Spleen (tissue), 11 donors: ENCODE data around the gene DTX4. TPM values are rescaled to one million over a fixed set of nuclear protein-coding genes. Genes with fewer than 3 reads are reported as not detected.

ENCODE experiments used
- DNase-seq: peaks from one replicate; pipeline ENCODE4 v3.0.0-alpha.2; 2020
- H3K27ac ChIP-seq, 8 donors: fragments of 200-600 bp; sonication (generic) in 7 of 8; 1 replicate in 4 of 8; 2 replicates in 4 of 8; pipeline versions ENCODE4 v1.5.0 to v1.8.0; 2016 to 2021; ENCODE audit warnings: inconsistent platforms in 4 of 8, mild to moderate bottlenecking in 4 of 8, moderate library complexity in 1 of 8
- H3K27me3 ChIP-seq, 7 donors: fragments of 200-600 bp; sonication (generic) in 6 of 7; replicated peaks in 1 of 7; 1 replicate in 4 of 7; 2 replicates in 3 of 7; pipeline versions ENCODE4 v1.5.0 to v1.8.0; 2016 to 2021; ENCODE audit warnings: inconsistent platforms in 3 of 7, mild to moderate bottlenecking in 1 of 7
- H3K36me3 ChIP-seq, 6 donors: fragments of 200-600 bp; sonication (generic) in 5 of 6; 1 replicate in 4 of 6; 2 replicates in 2 of 6; pipeline versions ENCODE4 v1.5.0 to v1.8.0; 2016 to 2021; ENCODE audit warnings: inconsistent platforms in 2 of 6
- H3K4me1 ChIP-seq, 6 donors: fragments of 200-600 bp; sonication (generic) in 5 of 6; 1 replicate in 3 of 6; 2 replicates in 3 of 6; pipeline versions ENCODE4 v1.5.0 to v1.8.0; 2016 to 2021; ENCODE audit warnings: inconsistent platforms in 3 of 6
- H3K4me3 ChIP-seq, 8 donors: fragments of 200-600 bp; sonication (generic) in 7 of 8; 1 replicate in 4 of 8; 2 replicates in 4 of 8; pipeline versions ENCODE4 v1.5.0 to v1.8.0; 2016 to 2021; ENCODE audit warnings: inconsistent platforms in 4 of 8, mild to moderate bottlenecking in 4 of 8, moderate library complexity in 2 of 8
- H3K9me3 ChIP-seq, 8 donors: fragments of 200-600 bp; sonication (generic) in 7 of 8; 1 replicate in 4 of 8; 2 replicates in 4 of 8; pipeline versions ENCODE4 v1.5.0 to v1.8.0; 2016 to 2021; ENCODE audit warnings: inconsistent platforms in 4 of 8
- CTCF ChIP-seq, 11 experiments: fragments of 200-600 bp in 7 of 11; fragments of 450-650 bp in 4 of 11; sonication (generic) in 4 of 11; IDR thresholded peaks in 8 of 11; conservative IDR thresholded peaks in 3 of 11; 1 replicate in 7 of 11; 2 replicates in 4 of 11; pipeline versions ENCODE4 v1.4.0 to v1.8.0; 2016 to 2021; ENCODE audit warnings: antibody characterized with exemption in 11 of 11, inconsistent platforms in 4 of 11, mild to moderate bottlenecking in 1 of 11
- POLR2A ChIP-seq, 3 donors: fragments of 450-650 bp; IDR thresholded peaks; one replicate each; pipeline ENCODE4 v1.5.1; 2017; ENCODE audit warnings: antibody characterized with exemption in 3 of 3, mild to moderate bottlenecking in 1 of 3
- POLR2AphosphoS5 ChIP-seq, 3 donors: sonication (generic); formaldehyde crosslinking; IDR thresholded peaks; one replicate each; pipeline ENCODE4 v1.5.1; 2017; ENCODE audit warnings: antibody characterized with exemption in 3 of 3
- WGBS, 5 donors: extraction: QIAGEN DNeasy Blood & Tissue Kit in 3 of 5; methylation state at CpG; one replicate each; pipeline versions ENCODE4 v1.1.5 to v1.1.7; 2013 to 2018; 5-methylcytosine and 5-hydroxymethylcytosine counted together
- intact Hi-C: fragments of 100-400 bp; cut with DNase I; formaldehyde crosslinking; loops from one replicate; pipeline ENCODE4 v1.15.0; 2023; ENCODE audit warnings: low total_unique reads
- polyA plus RNA-seq, 3 donors: library from polyadenylated mRNA; stranded (reverse); fragments of 200-250 nt; gene quantifications; one replicate each; pipeline ENCODE4 v1.2.1, GENCODE V29; 2013
- total RNA-seq, 7 donors: library from RNA; depleted of rRNA in 3 of 7; stranded (reverse); fragments of >200 nt in 3 of 7; fragmentation: NEBNext Ultra II Directional in 4 of 7; extraction: Animal tissue kit (Norgen Biotek cat#: 25700) in 4 of 7; gene quantifications; one replicate each; pipeline versions ENCODE4 v1.1.0 to v1.2.1, GENCODE V29; 2016 to 2021
- donor health status: healthy with polysubstance abuse.
- donor health status: DM: no; HTN: no; CAD: no; lungs with moderate emphysema.
- donor health status: DM: no; HTN: no; CAD: no.
- donor health status: Bipolar disorder and iron deficiency.
- donor health status: healthy.
- donor health status: DM: no; HTN: no; CAD: no.
- donor health status: DM: yes; HTN: yes; CAD: no.

Gene DTX4
- total and polyA plus RNA-seq, 10 donors, result 3.9 to 19.1 (median 9.6) TPM

- no peaks in the 10 kb centered on the region for H3K27me3 ChIP-seq
- H3K4me1 ChIP-seq, result peaks cover 6 to 75% (median 35%) of the 10 kb centered on the region in 6 donors
- no peak overlapping the region for H3K4me3 ChIP-seq
- WGBS, 5 donors, result 61 to 76% (median 67%) methylated on average over 14 of the region's 14 CpGs
- peak in 1 of 3 donors; percentile 52 for TF ChIP-seq POLR2AphosphoS5 (IDR thresholded peaks at IDR 0.05)
- TF ChIP-seq CTCF (IDR thresholded peaks at IDR 0.05 in 8 of 11, conservative IDR thresholded peaks at IDR 0.05 in 3 of 11), result no peak
- DNase-seq, result no peak
- H3K27ac ChIP-seq, result peak overlapping the region in 6 of 8 donors; percentile 24 to 54 (median 42)
- no peaks in the 10 kb centered on the region for H3K9me3 ChIP-seq
- intact Hi-C loops, result loop anchor here (10.0 kb wide), 1 partner anchor 85 kb away; no protein-coding TSS in a partner anchor
- peaks cover 5 to 68% (median 10%) of the 10 kb centered on the region in 6 donors for H3K36me3 ChIP-seq
These were observed 27.9 kb downstream of the DTX4 start for GRCh38 chr11:59199546-59200422.

GRCh38 chr11:59200423-59200746, 28.5 kb downstream of the DTX4 start:
- 21 to 43% (median 31%) methylated on average over 4 of the region's 4 CpGs for WGBS, 5 donors
- peak overlapping the region in 6 of 8 donors; percentile 24 to 54 (median 42) for H3K27ac ChIP-seq

GRCh38 chr11:59201353-59201752, 29.4 kb downstream of the DTX4 start:
- H3K27ac ChIP-seq, result peak overlapping the region in 2 of 8 donors; percentile 47 to 54
- peaks cover 0 to 65% (median 14%) of the 10 kb centered on the region in 6 donors for H3K36me3 ChIP-seq
- peaks cover 4 to 81% (median 45%) of the 10 kb centered on the region in 6 donors for H3K4me1 ChIP-seq
- no peaks in the 10 kb centered on the region for H3K27me3 ChIP-seq
- DNase-seq, result no peak
- 92 to 97% (median 94%) methylated on average over 3 of the region's 3 CpGs for WGBS, 5 donors
- intact Hi-C loops, result loop anchor here (10.0 kb wide), 1 partner anchor 83 kb away; no protein-coding TSS in a partner anchor
- H3K4me3 ChIP-seq, result no peak overlapping the region
- H3K9me3 ChIP-seq, result no peaks in the 10 kb centered on the region
- TF ChIP-seq POLR2AphosphoS5 (IDR thresholded peaks at IDR 0.05) (no peak), CTCF (IDR thresholded peaks at IDR 0.05 in 8 of 11, conservative IDR thresholded peaks at IDR 0.05 in 3 of 11) (peak in 1 of 11 experiments; percentile 8)

More at GRCh38 chr11:59200423-59200746, 28.5 kb downstream of the DTX4 start:
- intact Hi-C loops, result loop anchor here (10.0 kb wide), 1 partner anchor 84 kb away; no protein-coding TSS in a partner anchor
- Histone ChIP-seq H3K4me1 (peaks cover 6 to 81% (median 40%) of the 10 kb centered on the region in 6 donors), H3K27me3 (no peaks in the 10 kb centered on the region), H3K4me3 (no peak overlapping the region), H3K36me3 (peaks cover 5 to 68% (median 13%) of the 10 kb centered on the region in 6 donors), H3K9me3 (no peaks in the 10 kb centered on the region)
- DNase-seq, result no peak
- no peak for TF ChIP-seq CTCF (IDR thresholded peaks at IDR 0.05 in 8 of 11, conservative IDR thresholded peaks at IDR 0.05 in 3 of 11)
- peak in 1 of 3 donors; percentile 1 for TF ChIP-seq POLR2AphosphoS5 (IDR thresholded peaks at IDR 0.05)

- Histone ChIP-seq H3K9me3 (no peaks in the 10 kb centered on the region), H3K27ac (peak overlapping the region in 1 of 8 donors; percentile 44), H3K4me1 (peaks cover 15 to 79% (median 53%) of the 10 kb centered on the region in 6 donors), H3K27me3 (no peaks in the 10 kb centered on the region), H3K36me3 (peaks cover 0 to 58% (median 10%) of the 10 kb centered on the region in 6 donors), H3K4me3 (no peak overlapping the region)
- TF ChIP-seq POLR2A (IDR thresholded peaks at IDR 0.05) (no peak), POLR2AphosphoS5 (IDR thresholded peaks at IDR 0.05) (peak in 1 of 3 donors; percentile 18)
- intact Hi-C loops, result loop anchor here (5.0 to 10.0 kb wide), 2 partner anchors 32 to 80 kb away; partner anchors contain the start of gene DTX4
- no peak for DNase-seq
- 93 to 100% (median 97%) methylated on average over 3 of the region's 3 CpGs for WGBS, 5 donors
These were observed 32.8 kb downstream of the DTX4 start for GRCh38 chr11:59204746-59205145.
